Karpas-422 (cell line): ENCODE measurements around the gene LRRC27. TPM values are rescaled to one million over a fixed set of nuclear protein-coding genes. Genes with fewer than 3 reads are reported as not detected.

Experiments used
- DNase-seq: peaks from one replicate; pipeline ENCODE4 v3.0.0-alpha.2; 2015
- H2AFZ ChIP-seq: fragments of 200-600 bp; sonication (generic); 2 replicates; pipeline ENCODE4 v1.6.1; 2014; ENCODE audit warnings: antibody characterized with exemption, low read length, mixed read lengths
- H3K27ac ChIP-seq: fragments of 200-600 bp; sonication (generic); 2 replicates; pipeline ENCODE4 v1.5.1; 2014; ENCODE audit warnings: mild to moderate bottlenecking, low read length, moderate library complexity
- H3K27me3 ChIP-seq: fragments of 200-600 bp; sonication (generic); 2 replicates; pipeline ENCODE4 v1.6.1; 2014; ENCODE audit warnings: low read length, mixed read lengths
- H3K36me3 ChIP-seq: fragments of 200-600 bp; sonication (generic); 2 replicates; pipeline ENCODE4 v1.6.1; 2014; ENCODE audit warnings: low read length, mixed read lengths; ENCODE audit not compliant: insufficient read depth
- H3K4me1 ChIP-seq: fragments of 200-600 bp; sonication (generic); 2 replicates; pipeline ENCODE4 v1.6.1; 2014; ENCODE audit warnings: mild to moderate bottlenecking, low read length, mixed read lengths
- H3K4me2 ChIP-seq: fragments of 200-600 bp; sonication (generic); 2 replicates; pipeline ENCODE4 v1.6.1; 2014; ENCODE audit warnings: low read length, low read depth, mild to moderate bottlenecking; ENCODE audit not compliant: poor library complexity, severe bottlenecking
- H3K4me3 ChIP-seq: fragments of 200-600 bp; sonication (generic); 2 replicates; pipeline ENCODE4 v1.5.1; 2014; ENCODE audit warnings: mild to moderate bottlenecking, antibody characterized with exemption, low read length, mixed read lengths
- H3K79me2 ChIP-seq: fragments of 200-600 bp; sonication (generic); 2 replicates; pipeline ENCODE4 v1.6.1; 2014; ENCODE audit warnings: mild to moderate bottlenecking, low read length, mixed read lengths
- H3K9ac ChIP-seq: fragments of 200-600 bp; sonication (generic); 2 replicates; pipeline ENCODE4 v1.6.0; 2014; ENCODE audit warnings: low read length
- H3K9me2 ChIP-seq: fragments of 200-600 bp; sonication (generic), shearing (Covaris generic); replicated peaks from 2 replicates; pipeline ENCODE4 v1.6.0; 2014; ENCODE audit warnings: mild to moderate bottlenecking, low read length, moderate library complexity; ENCODE audit not compliant: insufficient read depth
- H3K9me3 ChIP-seq: fragments of 300-700, 200-600 bp; sonication (generic); 2 replicates; pipeline ENCODE4 v1.6.1; 2014; ENCODE audit warnings: low read length, mixed read lengths
- H4K20me1 ChIP-seq: fragments of 200-600 bp; sonication (generic); 2 replicates; pipeline ENCODE4 v1.6.1; 2014; ENCODE audit warnings: mild to moderate bottlenecking, antibody characterized with exemption, low read length, low read depth; ENCODE audit not compliant: insufficient read depth
- total RNA-seq: library from RNA; depleted of rRNA; stranded (reverse); fragments of >200 nt; shearing (Covaris generic); gene quantifications from 2 replicates; pipeline ENCODE4 v1.2.3, GENCODE V29; 2014; ENCODE audit warnings: low replicate concordance; rRNA removed

LRRC27 gene
- 2.2 and 12.4 TPM in 2 replicates for total RNA-seq

DNA sequence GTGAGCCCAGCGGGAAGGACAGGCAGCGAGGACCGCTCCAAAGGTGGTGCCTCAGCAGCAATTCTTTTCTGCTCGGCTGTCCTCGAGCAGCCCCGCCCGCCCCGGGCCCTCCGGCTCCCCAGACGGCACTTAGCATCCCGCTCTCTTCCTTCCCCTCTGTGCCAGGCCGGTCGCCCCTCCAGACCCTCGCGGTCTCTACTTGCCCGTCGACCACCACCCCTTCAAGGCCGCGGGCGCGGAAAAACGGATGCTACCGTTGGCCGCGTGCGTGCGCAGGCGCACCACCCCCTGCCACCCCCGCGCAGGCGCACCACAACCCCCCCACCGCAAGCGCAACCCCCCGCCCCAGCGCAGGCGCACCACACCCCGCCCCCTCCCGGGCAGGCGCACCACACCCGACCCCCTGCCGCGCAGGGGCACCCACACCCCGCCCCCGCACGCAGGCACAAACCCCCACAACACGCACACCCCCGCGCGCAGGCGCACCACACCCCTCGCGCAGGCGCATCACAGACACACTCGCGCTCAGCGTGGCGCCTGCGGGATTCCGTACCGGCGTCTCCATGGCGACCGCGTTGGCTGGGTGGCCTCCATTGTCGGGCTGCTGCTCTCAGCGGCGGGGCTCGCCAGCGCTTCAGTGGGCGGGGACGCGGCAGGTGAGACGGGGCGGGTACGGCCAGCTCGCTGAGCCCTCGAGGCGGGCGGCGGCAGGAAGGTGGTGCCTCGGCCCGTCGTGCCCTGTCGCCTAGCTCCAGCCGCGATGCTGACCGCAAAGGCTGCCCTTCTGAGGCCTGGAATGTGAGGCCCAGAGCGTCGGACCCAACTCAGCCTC is at the start of gene LRRC27:
LRRC27 (plus strand) TSS at position 593 of the 832 bp plus-strand sequence. CDS start 1,332 bp downstream, outside the sequence.
- peak; percentile 98 for DNase-seq
- Histone ChIP-seq H3K9me3 (no peaks in the 10 kb centered on the region), H2AFZ (peak within 1 kb of the TSS; percentile 99), H3K9ac (peak within 1 kb of the TSS; percentile 99), H3K9me2 (no peaks in the 10 kb centered on the region), H4K20me1 (peaks cover 7% of the 10 kb centered on the region; the same call in 1 of the 2 replicates), H3K4me3 (peak within 1 kb of the TSS; percentile 96), H3K27ac (peak within 1 kb of the TSS; percentile 72), H3K4me1 (peaks cover 36% of the 10 kb centered on the region), H3K27me3 (no peaks in the 10 kb centered on the region), H3K36me3 (no peaks in the 10 kb centered on the region), H3K79me2 (peaks cover 25% of the 10 kb centered on the region), H3K4me2 (peak within 1 kb of the TSS; percentile 99)

DNA sequence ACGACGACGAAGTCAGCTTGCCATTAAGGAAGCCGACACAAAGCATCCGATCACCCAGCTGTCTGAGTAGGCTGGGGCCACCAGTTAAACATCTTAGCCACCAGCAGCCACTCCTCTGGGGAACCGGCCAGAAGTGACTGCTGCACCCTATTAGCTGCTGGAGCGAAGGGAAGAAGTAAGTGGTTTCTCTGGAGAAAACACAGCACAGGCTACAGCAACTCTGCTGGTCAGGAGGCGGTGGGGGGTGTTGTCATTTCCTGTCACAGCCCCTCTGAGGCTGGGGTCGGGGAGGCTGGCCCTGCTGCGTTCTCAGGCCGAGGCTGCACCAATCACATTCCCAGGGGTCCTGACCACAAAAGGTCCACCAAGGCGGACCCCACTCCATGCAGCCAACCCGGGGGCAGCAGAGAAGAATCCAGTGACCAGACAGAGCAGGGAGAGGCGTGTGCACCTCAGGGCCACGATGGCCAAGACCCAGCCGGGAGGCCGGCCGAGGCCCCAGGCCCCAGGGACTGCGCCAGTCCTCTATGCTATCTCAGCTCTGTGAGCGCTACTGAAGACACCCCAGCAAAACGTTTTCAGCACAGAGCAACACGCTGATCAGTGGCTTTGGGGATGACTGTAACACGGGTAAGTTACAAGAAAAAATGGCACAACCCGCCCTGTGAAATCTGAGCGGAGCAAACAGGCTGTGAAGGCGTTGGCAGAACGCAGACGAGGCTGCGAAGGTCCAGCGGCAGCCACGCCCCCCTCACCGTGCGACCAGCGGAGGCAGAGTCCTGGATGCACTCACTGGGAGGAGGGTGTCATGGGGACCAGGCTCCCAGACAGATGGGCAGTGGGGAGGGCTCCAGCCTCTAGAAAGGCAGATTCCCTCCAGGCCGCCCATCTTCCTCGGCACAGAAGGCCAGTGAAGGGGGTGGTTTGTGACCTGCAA is 49.1 kb upstream of the LRRC27 start:
- no peak overlapping the region for H3K4me2 ChIP-seq
- H2AFZ ChIP-seq, result no peak overlapping the region
- H3K4me3 ChIP-seq, result no peak overlapping the region
- no peak overlapping the region for H3K9ac ChIP-seq
- H3K79me2 ChIP-seq, result no peaks in the 10 kb centered on the region
- no peak for DNase-seq
- H3K9me3 ChIP-seq, result no peaks in the 10 kb centered on the region
- no peaks in the 10 kb centered on the region for H4K20me1 ChIP-seq
- H3K9me2 ChIP-seq, result no peaks in the 10 kb centered on the region
- no peaks in the 10 kb centered on the region for H3K36me3 ChIP-seq
- H3K27me3 ChIP-seq, result no peaks in the 10 kb centered on the region
- no peaks in the 10 kb centered on the region for H3K4me1 ChIP-seq
- H3K27ac ChIP-seq, result no peak overlapping the region

DNA sequence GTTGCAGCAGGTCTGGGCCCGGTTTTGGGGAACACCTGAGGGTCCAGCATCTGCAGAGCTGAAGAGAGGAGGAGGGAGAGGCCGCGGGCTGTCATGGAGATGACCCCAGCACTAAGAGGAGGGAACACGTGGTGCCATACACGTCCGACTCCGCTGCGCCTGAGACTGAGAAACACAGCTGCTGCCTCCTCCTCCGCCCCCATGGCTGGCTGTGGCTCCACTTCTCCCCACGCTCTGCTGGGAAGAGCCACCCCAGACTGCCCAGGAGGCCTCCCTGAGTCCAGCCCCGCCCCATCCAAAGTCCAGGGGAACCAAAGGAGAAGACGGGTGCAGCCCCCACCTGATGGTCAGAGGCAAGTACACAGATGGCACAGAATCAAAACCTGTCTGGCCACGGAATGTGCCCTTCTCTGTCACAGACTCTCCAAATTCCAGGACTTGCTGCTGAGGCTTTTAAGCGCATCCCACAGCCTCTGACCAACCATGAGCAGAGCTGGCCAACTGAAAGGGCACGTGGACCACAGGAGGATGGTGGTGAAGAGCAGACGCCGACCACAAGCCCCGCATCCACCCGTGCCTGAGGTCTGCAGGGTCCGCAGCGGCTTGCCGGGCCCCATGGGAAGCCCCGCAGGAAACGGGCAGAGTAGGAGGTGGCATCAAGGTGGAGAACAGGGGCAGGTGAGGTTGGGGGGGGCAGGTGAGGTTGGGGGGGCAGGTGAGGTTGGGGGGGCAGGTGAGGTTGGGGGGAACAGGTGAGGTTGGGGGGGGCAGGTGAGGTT is 48.2 kb upstream of the LRRC27 start:
- Histone ChIP-seq H3K27me3 (no peaks in the 10 kb centered on the region), H3K9me3 (no peaks in the 10 kb centered on the region), H2AFZ (no peak overlapping the region), H4K20me1 (no peaks in the 10 kb centered on the region), H3K36me3 (no peaks in the 10 kb centered on the region), H3K27ac (no peak overlapping the region), H3K9me2 (no peaks in the 10 kb centered on the region), H3K4me2 (no peak overlapping the region), H3K9ac (no peak overlapping the region), H3K4me3 (no peak overlapping the region), H3K79me2 (no peaks in the 10 kb centered on the region), H3K4me1 (no peaks in the 10 kb centered on the region)
- DNase-seq, result no peak

DNA sequence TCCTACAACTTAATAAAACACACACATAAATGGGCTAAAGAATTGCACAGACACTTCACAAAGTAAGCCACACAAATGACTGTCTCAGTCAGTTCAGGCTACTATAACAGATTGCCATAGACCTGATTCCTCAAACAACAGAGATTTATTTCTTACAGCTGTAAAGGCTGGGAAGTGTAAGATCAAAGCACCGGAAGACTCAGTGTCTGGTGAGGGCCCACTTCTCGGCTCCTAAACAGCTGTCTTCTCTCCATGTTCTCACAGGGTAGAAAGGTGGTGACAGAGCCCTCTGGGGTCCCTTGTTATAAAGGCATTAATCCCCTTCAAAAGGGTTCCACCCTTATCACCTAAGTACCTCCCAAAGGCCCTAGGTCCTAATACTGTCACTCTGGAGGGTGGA is 42.6 kb upstream of the LRRC27 start:
- H3K27me3 ChIP-seq, result no peaks in the 10 kb centered on the region
- H3K9me3 ChIP-seq, result no peaks in the 10 kb centered on the region
- no peaks in the 10 kb centered on the region for H3K36me3 ChIP-seq
- no peak for DNase-seq
- H3K4me3 ChIP-seq, result no peak overlapping the region
- H3K4me2 ChIP-seq, result no peak overlapping the region
- H3K9me2 ChIP-seq, result no peaks in the 10 kb centered on the region
- no peak overlapping the region for H3K27ac ChIP-seq
- H2AFZ ChIP-seq, result no peak overlapping the region
- no peaks in the 10 kb centered on the region for H3K4me1 ChIP-seq
- no peaks in the 10 kb centered on the region for H4K20me1 ChIP-seq
- H3K9ac ChIP-seq, result no peak overlapping the region
- H3K79me2 ChIP-seq, result no peaks in the 10 kb centered on the region

DNA sequence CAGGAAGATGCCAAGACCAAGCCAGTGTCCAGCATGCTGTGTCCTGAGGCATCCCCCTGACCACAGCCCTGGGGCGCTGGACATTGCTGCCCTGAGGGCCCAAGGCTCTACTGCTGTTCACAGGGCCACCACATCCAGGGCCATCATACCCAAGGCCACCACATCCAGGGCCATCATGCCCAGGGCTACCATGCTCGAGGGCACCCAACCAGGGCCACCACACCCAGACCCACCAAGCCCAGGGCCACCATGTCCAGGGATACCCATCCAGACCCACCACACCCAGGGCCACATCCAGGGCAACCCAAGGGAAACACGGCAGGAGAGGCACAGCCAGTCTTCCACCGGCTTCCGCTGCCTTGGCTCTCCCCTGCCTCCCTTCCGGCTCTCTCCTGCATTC is 41.4 kb upstream of the LRRC27 start:
- Histone ChIP-seq H3K27ac (no peak overlapping the region), H3K4me2 (no peak overlapping the region), H3K9ac (no peak overlapping the region), H2AFZ (no peak overlapping the region), H3K9me2 (no peaks in the 10 kb centered on the region), H3K79me2 (no peaks in the 10 kb centered on the region), H3K4me1 (no peaks in the 10 kb centered on the region), H4K20me1 (no peaks in the 10 kb centered on the region), H3K27me3 (no peaks in the 10 kb centered on the region), H3K4me3 (no peak overlapping the region), H3K36me3 (no peaks in the 10 kb centered on the region), H3K9me3 (no peaks in the 10 kb centered on the region)
- DNase-seq, result no peak

DNA sequence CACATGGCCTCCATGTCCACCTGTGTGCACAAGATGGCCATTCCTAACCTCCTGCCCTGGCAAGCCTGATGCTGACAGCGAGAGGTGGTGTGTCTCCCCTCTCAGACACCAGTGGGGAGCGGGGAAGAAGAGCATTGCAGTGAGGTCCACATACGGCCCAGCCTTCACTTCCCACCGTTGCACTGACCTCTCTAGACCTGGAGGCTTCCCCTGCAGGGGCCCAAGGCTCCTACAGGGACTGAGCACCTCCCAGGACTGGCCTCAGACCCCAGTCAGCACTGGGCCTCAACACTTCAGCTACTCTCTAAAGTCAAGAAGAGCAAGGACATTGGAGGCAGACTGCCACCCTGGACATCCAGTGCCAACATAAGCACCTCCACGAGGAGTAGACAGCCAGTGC is 40.2 kb upstream of the LRRC27 start:
- no peak overlapping the region for H2AFZ ChIP-seq
- H3K79me2 ChIP-seq, result no peaks in the 10 kb centered on the region
- no peaks in the 10 kb centered on the region for H3K27me3 ChIP-seq
- H3K9ac ChIP-seq, result no peak overlapping the region
- no peaks in the 10 kb centered on the region for H4K20me1 ChIP-seq
- DNase-seq, result no peak
- no peak overlapping the region for H3K27ac ChIP-seq
- no peaks in the 10 kb centered on the region for H3K36me3 ChIP-seq
- no peaks in the 10 kb centered on the region for H3K9me2 ChIP-seq
- no peaks in the 10 kb centered on the region for H3K4me1 ChIP-seq
- H3K9me3 ChIP-seq, result no peaks in the 10 kb centered on the region
- H3K4me2 ChIP-seq, result no peak overlapping the region
- H3K4me3 ChIP-seq, result no peak overlapping the region

DNA sequence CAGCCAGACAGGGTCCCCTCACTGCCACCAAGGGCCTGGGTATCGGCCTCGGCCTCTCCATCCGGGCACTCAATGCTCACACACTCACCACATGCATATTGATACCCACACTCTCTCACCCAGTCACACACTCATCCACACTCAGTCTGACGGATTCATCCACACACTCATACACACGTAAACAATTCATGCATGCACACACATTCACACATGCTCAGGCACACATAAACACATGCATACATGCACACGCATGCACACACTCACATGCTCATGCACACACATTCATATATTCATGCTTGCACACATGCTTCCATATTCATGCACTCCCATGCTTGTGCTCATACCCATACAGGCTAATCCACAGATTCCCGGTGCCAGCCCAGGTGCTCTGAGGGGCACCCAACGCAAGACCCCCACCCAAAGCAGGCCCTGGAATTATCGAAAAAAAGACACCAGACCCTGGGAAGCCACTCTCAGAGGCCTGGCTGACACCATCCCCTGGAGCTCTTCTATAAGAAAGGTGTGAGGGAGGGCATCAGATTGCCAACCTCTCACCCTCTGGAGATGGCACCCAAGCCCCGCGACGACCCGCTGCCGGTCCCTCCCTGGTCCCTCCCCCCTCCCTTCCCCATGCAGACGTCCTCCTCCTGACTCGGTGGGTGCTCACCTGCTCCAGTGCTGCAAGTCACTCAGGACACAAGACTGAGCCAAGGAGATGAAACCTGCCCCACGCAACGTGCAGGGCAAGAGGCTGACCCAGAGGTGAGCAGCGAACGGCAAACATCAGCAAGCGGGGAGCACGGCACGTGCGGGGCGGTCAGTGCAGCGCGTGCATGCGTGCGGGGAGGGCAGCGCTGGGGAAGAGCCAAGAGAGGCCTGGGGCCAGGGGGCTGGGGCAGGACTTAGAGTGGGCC is 39.4 kb upstream of the LRRC27 start:
- Histone ChIP-seq H3K4me1 (no peaks in the 10 kb centered on the region), H3K4me2 (no peak overlapping the region), H3K9me2 (no peaks in the 10 kb centered on the region), H4K20me1 (no peaks in the 10 kb centered on the region), H3K9me3 (no peaks in the 10 kb centered on the region), H3K79me2 (no peaks in the 10 kb centered on the region), H3K36me3 (no peaks in the 10 kb centered on the region), H3K27me3 (no peaks in the 10 kb centered on the region), H3K9ac (no peak overlapping the region), H3K4me3 (no peak overlapping the region), H2AFZ (no peak overlapping the region), H3K27ac (no peak overlapping the region)
- DNase-seq, result no peak
